ENCODE data around the gene RD3L. TPM values are rescaled to one million over a fixed set of nuclear protein-coding genes. Genes with fewer than 3 reads are reported as not detected.

The RD3L gene
- total RNA-seq, 2 donors from 2014 or later = not detected

- H3K9me3 ChIP-seq = no peaks in the 10 kb centered on the region
- intact Hi-C loops (cut with DNase I) = no loop called here
- H3K9ac ChIP-seq (ENCODE audit: low read depth in 2 of 2, low read length in 2 of 2) = peak overlapping the region in 1 of 2 donors; percentile 8
- H3K36me3 ChIP-seq = no peaks in the 10 kb centered on the region
- H3K4me1 ChIP-seq = peaks cover 18% of the 10 kb centered on the region
- H3K27me3 ChIP-seq = no peaks in the 10 kb centered on the region
- H3K4me3 ChIP-seq = no peak overlapping the region
- H3K27ac ChIP-seq = peak overlapping the region; percentile 39
- no peak for TF ChIP-seq CTCF (IDR thresholded peaks at IDR 0.05)
- no peak for DNase-seq
Observed at GRCh38 chr14:103890821-103891666, 51.3 kb downstream of the RD3L start.

Other genes starting within 250 kb of the RD3L start
- 10 to 100 TPM in 1 of 2 donors, 1 to 10 TPM in 1; 8.3 to 70.0 TPM for gene XRCC3, start 227.1 kb downstream of the RD3L start, total RNA-seq
- gene ZFYVE21, start 226.7 kb downstream of the RD3L start, total RNA-seq = 10 to 100 TPM; 49.3 to 68.9 TPM
- gene PPP1R13B, start 95.0 kb downstream of the RD3L start, total RNA-seq = 10 to 100 TPM; 41.1 to 48.3 TPM
- 1 to 10 TPM in 1 of 2 donors, under 1 TPM in 1; 0.44 to 1.1 TPM for gene TDRD9, start 14.1 kb downstream of the RD3L start, total RNA-seq
- gene ASPG, start 143.2 kb upstream of the RD3L start, total RNA-seq = 1 to 10 TPM; 1.4 to 7.5 TPM
- gene KIF26A, start 196.1 kb upstream of the RD3L start, total RNA-seq = 10 to 100 TPM in 1 of 2 donors, 1 to 10 TPM in 1; 6.6 to 20.0 TPM